GM19023 (cell line): ENCODE measurements around the gene IQCC.
A peak's percentile ranks its signal among the peaks of the same experiment; 100 is the strongest.
"Not testable (repeated sequence)": the region's sequence is repeated elsewhere in the genome, so short reads cannot be mapped to it uniquely, and the experiment has no call there.

Experiments
- ATAC-seq: cut with Tn5 transposase; IDR thresholded peaks from one replicate; pipeline ENCODE4 v1.9.1; 2021; ENCODE audit warnings: mild to moderate bottlenecking, moderate library complexity; ENCODE audit not compliant: unreplicated experiment

Gene IQCC

GRCh38 chr1:32205401-32206370 is at the start of gene IQCC:
Gene IQCC, plus strand, starts transcription at chr1:32205671. Its CDS starts 11 bp downstream, at chr1:32205682.
- ATAC-seq, result peak; percentile 37

- ATAC-seq, result no peak
Observed at GRCh38 chr1:32159189-32159588, 46.3 kb upstream of the IQCC start.

- no peak for ATAC-seq
Observed at GRCh38 chr1:32163405-32163804, 42.1 kb upstream of the IQCC start.

GRCh38 chr1:32165633-32166032 is 39.8 kb upstream of the IQCC start:
- ATAC-seq, result not testable (repeated sequence)

GRCh38 chr1:32170991-32171390 is 34.5 kb upstream of the IQCC start:
- ATAC-seq, result no peak

GRCh38 chr1:32172621-32173245 is 32.7 kb upstream of the IQCC start:
- no peak for ATAC-seq

- ATAC-seq, result no peak
Observed at GRCh38 chr1:32178380-32179192, 26.9 kb upstream of the IQCC start.

- ATAC-seq, result no peak
Observed at GRCh38 chr1:32179193-32179442, 26.4 kb upstream of the IQCC start.

GRCh38 chr1:32179443-32180185 is 25.9 kb upstream of the IQCC start, which contains the start of gene TXLNA:
Gene TXLNA, plus strand, starts transcription at chr1:32179675. Its CDS starts 671 bp downstream, at chr1:32180346.
- ATAC-seq, result peak; percentile 74

GRCh38 chr1:32180186-32181060 is 25.0 kb upstream of the IQCC start:
- ATAC-seq, result peak; percentile 14

- no peak for ATAC-seq
Observed at GRCh38 chr1:32181065-32181464, 24.4 kb upstream of the IQCC start.

GRCh38 chr1:32181563-32181962 is 23.9 kb upstream of the IQCC start:
- ATAC-seq, result no peak

GRCh38 chr1:32182060-32182459 is 23.4 kb upstream of the IQCC start:
- no peak for ATAC-seq

- no peak for ATAC-seq
Observed at GRCh38 chr1:32184650-32185049, 20.8 kb upstream of the IQCC start.

GRCh38 chr1:32186077-32186476 is 19.4 kb upstream of the IQCC start:
- no peak for ATAC-seq

- no peak for ATAC-seq
Observed at GRCh38 chr1:32186491-32186890, 19.0 kb upstream of the IQCC start.

GRCh38 chr1:32187850-32188249 is 17.6 kb upstream of the IQCC start:
- ATAC-seq, result no peak

GRCh38 chr1:32192220-32192948 is 13.1 kb upstream of the IQCC start:
- ATAC-seq, result no peak

GRCh38 chr1:32194984-32195383 is 10.5 kb upstream of the IQCC start:
- ATAC-seq, result no peak
